ENCODE measurements around the gene TESK1.

Gene TESK1

GRCh38 chr9:35645736-35646135 lies 40.7 kb downstream of the TESK1 start:
- peak; percentile 19; the same call in 1 of the 2 replicates for TF ChIP-seq EGR1 (IDR thresholded peaks at IDR 0.05)

GRCh38 chr9:35646153-35646532 lies 41.1 kb downstream of the TESK1 start:
- TF ChIP-seq EP300 (IDR thresholded peaks at IDR 0.05; ENCODE audit: borderline replicate concordance): no peak; the same call in 1 of the 2 replicates
- peak; percentile 17; the same call in 1 of the 2 replicates for TF ChIP-seq TCF12 (IDR thresholded peaks at IDR 0.05; ENCODE audit: low read depth)
- 0 out of 2 replicates have a peak, but pooled peaks have one; percentile 24 for TF ChIP-seq YY1 (IDR thresholded peaks at IDR 0.05; ENCODE audit: low read depth)
- TF ChIP-seq TAF1 (IDR thresholded peaks at IDR 0.05; ENCODE audit: low read depth): peak; percentile 9; the same call in 1 of the 2 replicates
- TF ChIP-seq, protein P1, sequence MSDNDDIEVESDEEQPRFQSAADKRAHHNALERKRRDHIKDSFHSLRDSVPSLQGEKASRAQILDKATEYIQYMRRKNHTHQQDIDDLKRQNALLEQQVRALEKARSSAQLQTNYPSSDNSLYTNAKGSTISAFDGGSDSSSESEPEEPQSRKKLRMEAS (IDR thresholded peaks at IDR 0.05): no peak
- no peak for TF ChIP-seq USF1 (IDR thresholded peaks at IDR 0.05)
- TF ChIP-seq, protein P2, sequence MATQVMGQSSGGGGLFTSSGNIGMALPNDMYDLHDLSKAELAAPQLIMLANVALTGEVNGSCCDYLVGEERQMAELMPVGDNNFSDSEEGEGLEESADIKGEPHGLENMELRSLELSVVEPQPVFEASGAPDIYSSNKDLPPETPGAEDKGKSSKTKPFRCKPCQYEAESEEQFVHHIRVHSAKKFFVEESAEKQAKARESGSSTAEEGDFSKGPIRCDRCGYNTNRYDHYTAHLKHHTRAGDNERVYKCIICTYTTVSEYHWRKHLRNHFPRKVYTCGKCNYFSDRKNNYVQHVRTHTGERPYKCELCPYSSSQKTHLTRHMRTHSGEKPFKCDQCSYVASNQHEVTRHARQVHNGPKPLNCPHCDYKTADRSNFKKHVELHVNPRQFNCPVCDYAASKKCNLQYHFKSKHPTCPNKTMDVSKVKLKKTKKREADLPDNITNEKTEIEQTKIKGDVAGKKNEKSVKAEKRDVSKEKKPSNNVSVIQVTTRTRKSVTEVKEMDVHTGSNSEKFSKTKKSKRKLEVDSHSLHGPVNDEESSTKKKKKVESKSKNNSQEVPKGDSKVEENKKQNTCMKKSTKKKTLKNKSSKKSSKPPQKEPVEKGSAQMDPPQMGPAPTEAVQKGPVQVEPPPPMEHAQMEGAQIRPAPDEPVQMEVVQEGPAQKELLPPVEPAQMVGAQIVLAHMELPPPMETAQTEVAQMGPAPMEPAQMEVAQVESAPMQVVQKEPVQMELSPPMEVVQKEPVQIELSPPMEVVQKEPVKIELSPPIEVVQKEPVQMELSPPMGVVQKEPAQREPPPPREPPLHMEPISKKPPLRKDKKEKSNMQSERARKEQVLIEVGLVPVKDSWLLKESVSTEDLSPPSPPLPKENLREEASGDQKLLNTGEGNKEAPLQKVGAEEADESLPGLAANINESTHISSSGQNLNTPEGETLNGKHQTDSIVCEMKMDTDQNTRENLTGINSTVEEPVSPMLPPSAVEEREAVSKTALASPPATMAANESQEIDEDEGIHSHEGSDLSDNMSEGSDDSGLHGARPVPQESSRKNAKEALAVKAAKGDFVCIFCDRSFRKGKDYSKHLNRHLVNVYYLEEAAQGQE (IDR thresholded peaks at IDR 0.05; ENCODE audit: low read depth): no peak
- no peak for TF ChIP-seq RAD21 (IDR thresholded peaks at IDR 0.05; ENCODE audit: low read depth)
- TF ChIP-seq ZBTB7A (IDR thresholded peaks at IDR 0.05; ENCODE audit: low read depth): peak; percentile 62
- 0 out of 2 replicates have a peak, but pooled peaks have one; percentile 9 for TF ChIP-seq NFIC (IDR thresholded peaks at IDR 0.05)
- TF ChIP-seq EGR1 (IDR thresholded peaks at IDR 0.05): no peak
- TF ChIP-seq TEAD4 (IDR thresholded peaks at IDR 0.05): peak; percentile 77

DNA sequence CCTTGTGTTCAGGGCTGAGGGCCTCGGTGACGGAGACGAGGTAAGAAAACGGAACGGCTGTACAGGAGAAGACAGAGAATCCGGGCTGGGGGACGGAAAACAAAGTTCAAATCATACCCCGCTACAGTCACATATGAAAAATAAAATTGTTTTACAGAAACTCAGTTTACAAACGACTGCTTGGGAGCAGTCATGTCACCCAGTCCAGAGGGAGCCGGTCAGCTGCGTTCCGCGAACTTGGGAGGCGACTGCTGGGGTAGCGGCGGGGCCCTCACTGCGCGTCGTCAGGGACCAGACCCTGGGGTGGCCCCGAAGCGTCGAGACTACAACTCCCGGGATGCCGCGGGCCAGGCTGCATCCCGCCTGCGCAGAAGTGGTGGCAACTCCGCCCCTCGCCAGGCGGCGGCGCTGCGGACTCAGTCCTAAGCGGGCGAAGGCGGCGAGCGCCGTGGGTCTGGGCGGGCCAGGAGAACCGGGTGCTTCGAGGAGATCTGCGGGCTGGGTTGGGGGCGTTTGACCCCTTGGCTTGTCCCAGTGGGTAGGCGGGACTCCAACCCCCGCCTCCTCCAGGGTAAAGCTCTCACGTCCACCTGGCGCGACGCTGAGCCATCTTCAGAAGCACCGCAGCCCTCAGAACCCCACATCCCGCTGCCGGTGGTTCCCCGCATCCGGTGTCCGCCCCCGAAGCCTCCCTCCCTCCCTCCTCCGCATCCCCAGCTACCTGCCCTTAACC lies 41.6 kb downstream of the TESK1 start:
- peak; percentile 15; the same call in 1 of the 2 replicates for TF ChIP-seq EGR1 (IDR thresholded peaks at IDR 0.05)
- no peak for TF ChIP-seq CEBPB (IDR thresholded peaks at IDR 0.05)
- TF ChIP-seq ZBTB7A (IDR thresholded peaks at IDR 0.05; ENCODE audit: low read depth): peak; percentile 16
- TF ChIP-seq NFIC (IDR thresholded peaks at IDR 0.05): no peak
- TF ChIP-seq TAF1 (IDR thresholded peaks at IDR 0.05; ENCODE audit: low read depth): peak; percentile 49
- TF ChIP-seq, protein P1 (IDR thresholded peaks at IDR 0.05): peak; percentile 69; the same call in 1 of the 2 replicates
- no peak for TF ChIP-seq USF1 (IDR thresholded peaks at IDR 0.05)
- TF ChIP-seq YY1 (IDR thresholded peaks at IDR 0.05; ENCODE audit: low read depth): peak; percentile 42
- TF ChIP-seq RAD21 (IDR thresholded peaks at IDR 0.05; ENCODE audit: low read depth): peak; percentile 87
- no peak; the same call in 1 of the 2 replicates for TF ChIP-seq TCF12 (IDR thresholded peaks at IDR 0.05; ENCODE audit: low read depth)
- no peak for TF ChIP-seq FOXM1 (IDR thresholded peaks at IDR 0.05; ENCODE audit: borderline replicate concordance, low read depth)
- TF ChIP-seq EP300 (IDR thresholded peaks at IDR 0.05; ENCODE audit: borderline replicate concordance): no peak; the same call in none of the 2 replicates
- TF ChIP-seq, protein P2 (IDR thresholded peaks at IDR 0.05; ENCODE audit: low read depth): no peak
- no peak for TF ChIP-seq TEAD4 (IDR thresholded peaks at IDR 0.05)
- no peak for TF ChIP-seq CREB1 (IDR thresholded peaks at IDR 0.05; ENCODE audit: low read depth)

- TF ChIP-seq EGR1 (IDR thresholded peaks at IDR 0.05) (no peak), TAF1 (IDR thresholded peaks at IDR 0.05; ENCODE audit: low read depth) (no peak), CREB1 (IDR thresholded peaks at IDR 0.05; ENCODE audit: low read depth) (no peak)
Measured at GRCh38 chr9:35649431-35650340, 44.6 kb downstream of the TESK1 start.

DNA sequence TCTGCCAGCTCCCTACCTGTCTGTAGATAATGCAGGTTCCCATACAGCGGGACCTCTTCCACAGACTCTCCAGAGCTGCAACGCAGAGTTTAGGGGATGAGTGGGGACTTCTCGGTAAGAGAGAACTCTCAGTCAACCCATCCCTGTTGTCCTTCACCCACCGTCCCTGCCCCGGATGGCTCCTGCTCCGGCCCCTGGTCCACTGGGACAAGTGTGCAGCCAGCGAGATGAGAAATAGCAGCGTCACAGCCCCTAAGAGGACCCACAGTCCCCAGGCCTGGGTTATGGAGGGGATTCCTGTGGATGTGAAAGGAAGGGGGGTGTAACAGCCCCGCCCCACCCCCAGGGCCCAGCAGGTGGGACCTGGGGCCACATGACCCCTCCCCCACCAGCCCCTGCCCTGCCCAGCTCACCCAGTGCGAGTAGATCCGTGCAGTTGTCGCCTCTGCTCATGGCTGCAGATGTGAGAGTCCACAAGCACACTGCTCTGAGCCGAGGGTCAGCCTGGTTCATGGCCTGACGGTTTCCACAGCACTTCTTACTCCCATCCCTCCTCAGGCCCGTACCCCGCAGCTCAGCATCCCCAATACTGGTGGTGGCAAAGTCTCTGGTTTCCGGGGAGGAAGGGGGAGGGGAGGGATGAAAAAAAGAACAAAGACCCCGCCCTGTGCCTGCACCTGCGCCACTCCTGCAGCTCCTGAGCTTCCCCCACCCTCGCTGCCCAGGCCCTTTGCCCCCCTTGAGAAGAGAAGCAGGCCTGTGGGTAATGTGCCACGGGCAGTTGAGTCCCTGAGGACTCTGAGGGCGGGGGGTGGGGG lies 45.5 kb downstream of the TESK1 start, which contains the start of gene SIT1:
SIT1 (minus strand) TSS at position 591 of the 818 bp plus-strand sequence; CDS start at position 513, 78 bp downstream.
- TF ChIP-seq EP300 (IDR thresholded peaks at IDR 0.05; ENCODE audit: borderline replicate concordance) (no peak), CEBPB (IDR thresholded peaks at IDR 0.05) (no peak), EGR1 (IDR thresholded peaks at IDR 0.05) (no peak), RAD21 (IDR thresholded peaks at IDR 0.05; ENCODE audit: low read depth) (no peak)
